Putamen (tissue), 1 donor: Measurements from ENCODE around the gene PRMT7.
"Not testable (repeated sequence)": the region's sequence is repeated elsewhere in the genome, so short reads cannot be mapped to it uniquely, and the experiment has no call there.

Experiments
- DNase-seq: peaks from one replicate; pipeline ENCODE4 v3.0.0-alpha.2; 2016; ENCODE audit warnings: low spot score

The PRMT7 gene

GRCh38 chr16:68283801-68284598, 26.8 kb upstream of the PRMT7 start:
- no peak for DNase-seq

GRCh38 chr16:68284847-68285246, 26.0 kb upstream of the PRMT7 start:
- DNase-seq: no peak

- DNase-seq: no peak
These were observed 25.1 kb upstream of the PRMT7 start for GRCh38 chr16:68285683-68286082.

- no peak for DNase-seq
These were observed 24.4 kb upstream of the PRMT7 start for GRCh38 chr16:68286153-68287074.

DNA sequence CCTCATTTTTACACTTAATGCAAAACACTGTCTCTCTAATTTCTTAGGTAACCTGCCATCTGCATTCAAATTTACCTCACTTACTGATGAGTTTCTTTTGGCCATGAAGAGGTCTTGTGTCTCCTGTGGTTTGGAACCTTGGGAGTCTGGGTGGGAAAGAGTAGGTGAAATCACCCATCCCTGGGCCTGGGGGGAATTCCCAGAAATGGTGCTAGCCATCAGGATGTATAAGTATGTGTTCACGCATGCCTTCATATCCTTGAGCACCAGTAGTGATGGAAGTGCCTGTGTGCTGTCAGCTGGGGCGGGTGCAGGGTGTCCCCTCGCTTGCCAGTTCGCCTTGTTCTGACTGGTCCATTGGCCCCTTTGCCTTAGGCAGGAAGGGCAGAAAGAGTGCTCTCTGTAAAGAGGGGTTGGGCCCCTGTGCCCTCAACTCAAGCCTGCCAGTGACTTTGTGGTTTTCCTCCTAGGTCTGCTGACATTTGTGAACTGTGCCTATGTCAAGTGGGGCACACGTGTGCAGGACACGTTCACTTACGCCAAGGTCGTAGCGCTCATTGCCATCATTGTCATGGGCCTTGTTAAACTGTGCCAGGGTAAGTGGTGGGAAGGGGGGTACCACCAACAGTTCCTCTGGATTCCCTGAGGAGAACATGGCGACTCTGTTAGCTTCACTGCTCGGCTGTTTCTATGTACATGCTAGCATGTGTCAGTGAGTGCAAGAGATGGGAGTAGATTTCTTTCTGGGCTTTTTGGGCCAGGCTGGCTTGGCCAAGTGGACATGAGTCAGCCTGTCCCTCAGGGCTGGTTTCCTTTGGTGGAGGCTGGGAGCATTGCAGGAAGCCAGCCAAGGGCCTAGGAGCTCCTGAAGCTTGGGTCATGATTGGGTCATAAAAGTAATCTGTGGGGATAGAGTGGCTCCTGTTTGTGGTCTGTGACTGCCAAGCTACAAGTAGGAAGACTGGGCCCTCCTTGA, 23.3 kb upstream of the PRMT7 start:
- DNase-seq: no peak

DNA sequence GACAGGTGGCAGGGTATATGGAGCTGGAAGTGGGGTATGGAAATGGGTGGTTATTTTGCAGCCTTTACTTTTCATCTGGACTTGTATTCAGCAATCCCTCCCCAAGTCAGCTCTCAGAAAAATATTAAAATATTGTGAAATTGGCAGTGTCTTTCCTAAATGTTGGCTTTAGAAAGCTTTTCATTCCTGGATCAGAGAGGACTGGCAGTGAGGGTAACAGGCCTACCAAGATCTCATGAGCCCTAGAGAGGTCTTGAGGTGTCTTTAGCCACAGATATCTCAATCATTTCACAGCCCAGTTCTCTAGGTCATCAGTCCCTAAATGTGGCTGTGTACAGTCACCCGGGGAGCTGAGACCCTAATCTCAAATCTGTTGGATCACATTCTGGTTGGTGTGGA, 22.6 kb upstream of the PRMT7 start:
- no peak for DNase-seq

DNA sequence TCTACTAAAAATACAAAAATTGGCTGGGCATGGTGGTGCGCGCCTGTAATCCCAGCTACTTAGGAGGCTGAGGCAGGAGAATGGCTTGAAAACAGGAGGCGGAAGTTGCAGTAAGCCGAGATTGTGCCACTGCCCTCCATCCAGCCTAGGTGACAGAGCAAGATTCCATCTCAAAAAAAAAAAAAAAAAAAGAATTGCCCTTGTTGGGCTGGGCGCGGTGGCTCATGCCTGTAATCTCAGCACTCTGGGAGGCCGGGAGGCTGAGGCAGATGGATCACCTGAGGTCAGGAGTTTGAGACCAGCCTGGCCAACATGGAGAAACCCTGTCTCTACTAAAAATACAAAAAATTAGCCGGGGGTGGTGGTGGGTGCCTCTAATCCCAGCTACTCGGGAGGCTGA, 22.0 kb upstream of the PRMT7 start:
- not testable (repeated sequence) for DNase-seq

GRCh38 chr16:68289202-68289601, 21.6 kb upstream of the PRMT7 start:
- no peak for DNase-seq

DNA sequence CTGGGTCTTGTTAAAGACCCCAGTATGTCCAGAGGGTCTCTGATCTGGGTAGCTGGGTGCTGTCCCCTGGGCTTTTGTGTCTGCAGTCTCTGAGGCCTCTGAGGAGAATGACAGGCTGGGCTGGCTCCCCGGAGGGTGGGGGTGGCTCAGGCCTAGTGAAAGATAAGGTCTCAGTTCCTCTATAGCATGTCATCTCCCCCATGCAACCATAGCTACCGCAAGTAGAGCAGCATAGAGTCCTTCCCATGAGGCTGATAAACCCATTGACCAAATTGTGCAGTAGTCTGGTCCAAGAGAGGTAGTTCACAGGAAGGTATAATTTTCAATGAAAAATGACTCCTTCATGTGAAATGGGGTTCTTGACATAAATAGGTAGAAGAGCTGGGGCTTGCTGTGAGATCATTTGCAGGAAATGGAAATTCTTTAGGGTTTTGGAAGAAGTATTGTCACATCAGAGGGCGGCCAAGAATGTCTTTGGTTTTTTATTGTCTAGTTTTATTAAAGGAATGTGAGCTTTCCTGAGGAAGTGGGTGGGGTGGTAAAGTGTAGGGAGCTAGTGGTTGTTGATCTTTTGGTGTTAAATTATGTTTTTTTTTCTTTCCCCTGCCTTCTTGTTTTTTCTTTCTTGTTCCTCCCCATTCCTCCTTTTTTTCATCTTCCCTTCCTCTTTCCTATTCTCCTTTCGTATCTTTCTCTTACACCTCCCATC, 21.0 kb upstream of the PRMT7 start:
- DNase-seq: no peak

GRCh38 chr16:68290450-68290849, 20.4 kb upstream of the PRMT7 start:
- no peak for DNase-seq

DNA sequence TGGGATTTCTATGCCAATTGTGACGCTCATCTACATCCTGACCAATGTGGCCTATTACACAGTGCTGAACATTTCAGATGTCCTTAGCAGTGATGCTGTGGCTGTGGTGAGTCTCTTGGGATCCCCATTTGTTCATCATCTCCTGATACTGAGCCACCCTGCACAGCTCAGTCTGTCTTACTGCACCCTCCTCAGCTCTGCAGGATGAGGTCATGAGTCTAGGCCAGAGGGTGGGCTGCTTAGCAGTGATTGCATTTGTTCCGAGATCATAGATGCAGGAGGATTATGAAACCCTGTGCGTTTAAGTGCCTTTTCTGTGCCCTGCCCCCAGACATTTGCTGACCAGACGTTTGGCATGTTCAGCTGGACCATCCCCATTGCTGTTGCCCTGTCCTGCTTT, 19.6 kb upstream of the PRMT7 start:
- DNase-seq: no peak

DNA sequence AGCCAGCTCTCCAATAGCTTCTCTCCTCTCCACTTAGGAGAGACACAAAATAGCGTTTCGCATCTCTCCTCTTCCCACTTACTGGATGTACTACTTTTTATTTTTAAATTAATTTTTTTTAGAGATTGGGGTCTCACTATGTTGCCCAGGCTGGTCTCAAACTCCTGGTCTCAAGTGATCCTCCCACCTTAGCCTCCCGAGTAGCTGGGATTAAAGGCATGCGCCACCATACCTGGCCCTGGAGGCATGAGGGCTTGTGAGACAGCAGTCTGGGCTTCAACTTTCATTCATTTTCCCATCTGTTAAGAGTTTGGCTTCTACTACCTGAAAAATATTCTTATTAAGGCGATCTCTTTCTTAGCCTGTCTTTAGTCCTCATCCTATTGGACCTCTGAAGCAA, 18.4 kb upstream of the PRMT7 start:
- no peak for DNase-seq

- no peak for DNase-seq
These were observed 14.5 kb upstream of the PRMT7 start for GRCh38 chr16:68296291-68296690.

- DNase-seq: no peak
These were observed 14.1 kb upstream of the PRMT7 start for GRCh38 chr16:68296693-68297092.

DNA sequence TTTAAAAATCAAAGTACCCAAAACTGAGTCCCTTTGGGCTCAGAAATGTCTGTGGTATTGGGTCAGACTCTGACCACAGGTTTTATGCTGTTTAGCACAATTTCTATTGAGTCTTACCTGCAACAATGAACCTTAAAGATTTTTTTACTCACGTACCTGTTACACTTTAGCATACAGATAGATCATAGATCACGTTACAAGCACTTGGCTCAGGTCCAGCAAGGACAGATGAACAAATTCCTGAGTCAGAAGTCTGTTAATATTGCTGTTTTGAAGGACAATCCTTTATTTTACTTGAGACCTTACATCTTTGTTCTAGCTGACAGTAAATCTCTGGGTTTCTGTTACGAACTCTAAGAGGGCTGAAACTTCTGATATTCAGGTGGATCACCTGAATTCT, 12.9 kb upstream of the PRMT7 start:
- no peak for DNase-seq

DNA sequence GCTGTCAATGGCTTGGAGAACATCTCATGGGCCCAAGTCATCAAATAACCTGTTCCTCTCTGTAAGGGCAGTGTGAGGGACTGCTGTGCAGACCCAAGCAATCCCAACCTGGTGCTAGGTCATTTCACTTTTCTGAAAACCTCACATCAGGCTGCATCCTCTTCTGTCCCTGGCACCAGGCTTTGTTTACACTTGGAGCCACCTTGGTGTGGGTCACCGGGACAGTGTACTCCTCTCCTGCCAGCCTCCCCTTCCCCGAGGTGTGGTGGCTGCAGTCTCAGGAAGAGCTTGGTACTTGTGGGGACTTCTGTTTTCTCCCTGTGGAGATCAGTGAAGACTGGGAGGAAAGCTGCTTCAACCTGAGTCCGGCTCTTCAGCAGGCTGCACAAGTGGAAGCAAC, 12.5 kb upstream of the PRMT7 start:
- no peak for DNase-seq

DNA sequence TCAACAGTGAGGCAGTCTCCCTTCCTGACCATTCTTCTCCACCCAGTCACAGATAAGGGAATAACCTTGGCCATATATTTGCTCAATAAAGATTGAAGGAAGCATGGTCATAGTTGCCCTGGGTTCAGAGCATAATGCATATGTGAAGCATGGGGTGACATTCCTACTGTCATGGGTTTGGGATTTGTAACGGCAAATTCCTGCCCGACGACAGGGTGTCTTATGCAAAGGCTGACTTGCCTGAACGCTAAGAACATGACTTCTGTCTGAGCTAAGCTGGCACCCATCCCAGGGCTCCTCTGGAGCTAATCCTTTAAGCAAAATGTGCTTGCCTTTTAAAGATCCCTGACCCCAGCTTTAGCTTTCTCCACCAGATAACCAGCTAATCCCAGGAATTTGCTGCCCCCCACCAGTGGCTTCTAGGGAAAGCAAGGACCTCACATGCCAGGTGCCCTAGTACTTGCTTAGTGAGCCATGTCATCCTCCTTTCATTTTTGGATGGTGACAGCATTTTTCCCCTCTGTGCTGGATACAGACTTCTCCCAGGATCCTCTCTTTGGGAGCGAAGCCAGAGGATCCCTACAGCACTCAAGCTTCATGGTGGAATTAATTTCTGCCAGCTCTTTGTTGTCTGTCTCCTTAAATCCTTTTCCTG, 11.8 kb upstream of the PRMT7 start:
- no peak for DNase-seq

DNA sequence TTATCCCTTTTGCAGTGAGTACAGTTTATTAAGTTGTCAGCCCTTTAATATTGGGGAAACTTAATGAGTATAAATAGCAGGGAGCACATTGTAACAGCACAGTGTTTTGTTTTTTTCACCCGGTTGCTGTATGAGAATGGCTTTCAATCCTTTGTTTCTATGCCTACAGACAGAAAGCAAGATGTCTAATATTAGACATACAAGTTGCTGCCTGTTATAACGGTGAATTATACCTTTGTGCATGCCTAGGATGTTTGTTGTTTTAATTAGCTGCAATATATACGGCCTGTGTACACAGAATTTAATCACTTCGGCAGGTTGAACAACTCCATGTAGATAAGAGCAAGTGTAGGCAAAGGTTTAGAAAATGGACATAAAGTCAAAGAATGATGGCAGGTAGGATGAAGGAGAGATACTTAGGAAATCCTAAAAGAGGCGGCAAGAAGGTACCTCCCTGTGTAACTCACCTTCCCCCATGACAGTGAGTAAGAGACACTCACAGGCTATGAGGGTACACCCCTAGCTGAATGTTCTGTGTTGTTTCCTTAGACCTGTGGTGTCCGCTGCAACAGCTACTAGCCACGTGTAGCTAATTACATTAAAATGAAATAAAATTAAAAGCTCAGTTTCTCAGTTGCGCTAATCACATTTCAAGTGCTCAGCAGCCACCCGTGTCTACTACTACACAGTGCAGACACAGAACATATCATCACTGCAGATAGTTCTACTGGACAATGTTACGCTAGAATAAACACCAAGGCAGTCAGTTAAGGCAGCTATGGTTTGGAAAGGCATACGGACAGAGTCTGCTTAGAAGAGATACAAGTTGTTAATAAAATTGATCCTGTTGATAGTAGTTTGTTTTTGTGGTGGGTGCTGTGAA, 11.0 kb upstream of the PRMT7 start:
- no peak for DNase-seq

DNA sequence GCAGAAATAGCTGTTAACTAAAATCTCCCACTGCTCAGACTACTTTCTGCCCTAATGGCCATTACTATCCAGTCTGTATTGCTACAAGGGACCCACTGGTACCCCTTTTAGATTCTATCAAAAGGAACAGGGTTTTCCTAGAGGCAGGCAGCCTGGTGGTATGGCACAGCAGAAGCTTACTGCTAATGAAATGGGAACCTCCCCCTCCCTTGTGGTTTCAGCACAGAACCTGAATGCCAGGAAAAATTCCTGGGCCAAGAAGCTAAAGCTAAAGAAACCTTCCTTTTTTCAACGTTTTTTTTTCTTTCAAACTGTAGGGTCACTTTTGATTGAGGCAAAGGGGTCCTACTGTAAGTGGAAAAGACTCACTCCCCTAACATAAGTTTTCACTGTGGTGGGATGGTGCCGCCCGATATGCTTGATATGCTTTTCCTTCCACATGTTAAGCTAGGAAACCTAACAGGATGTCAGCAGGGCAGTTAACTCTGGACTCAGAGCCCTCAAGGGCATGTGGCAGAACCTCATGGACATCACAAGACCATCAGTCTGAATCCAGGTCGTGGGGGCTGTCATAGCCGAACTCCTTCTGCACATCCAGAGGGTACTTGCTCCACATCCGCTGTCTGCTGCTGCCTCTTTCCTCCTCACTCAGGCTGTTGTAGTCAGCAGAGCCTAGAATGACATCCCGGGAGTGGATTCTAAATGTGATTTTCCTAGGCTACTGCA, 9.9 kb upstream of the PRMT7 start:
- no peak for DNase-seq
